Measurements from ENCODE around the gene COX15. TPM values are rescaled to one million over a fixed set of nuclear protein-coding genes. Genes with fewer than 3 reads are reported as not detected.
"Not testable (repeated sequence)": the region's sequence is repeated elsewhere in the genome, so short reads cannot be mapped to it uniquely, and the experiment has no call there.

The COX15 gene
- total RNA-seq, 1 donor from 2014 or later, result 33.2 TPM

DNA sequence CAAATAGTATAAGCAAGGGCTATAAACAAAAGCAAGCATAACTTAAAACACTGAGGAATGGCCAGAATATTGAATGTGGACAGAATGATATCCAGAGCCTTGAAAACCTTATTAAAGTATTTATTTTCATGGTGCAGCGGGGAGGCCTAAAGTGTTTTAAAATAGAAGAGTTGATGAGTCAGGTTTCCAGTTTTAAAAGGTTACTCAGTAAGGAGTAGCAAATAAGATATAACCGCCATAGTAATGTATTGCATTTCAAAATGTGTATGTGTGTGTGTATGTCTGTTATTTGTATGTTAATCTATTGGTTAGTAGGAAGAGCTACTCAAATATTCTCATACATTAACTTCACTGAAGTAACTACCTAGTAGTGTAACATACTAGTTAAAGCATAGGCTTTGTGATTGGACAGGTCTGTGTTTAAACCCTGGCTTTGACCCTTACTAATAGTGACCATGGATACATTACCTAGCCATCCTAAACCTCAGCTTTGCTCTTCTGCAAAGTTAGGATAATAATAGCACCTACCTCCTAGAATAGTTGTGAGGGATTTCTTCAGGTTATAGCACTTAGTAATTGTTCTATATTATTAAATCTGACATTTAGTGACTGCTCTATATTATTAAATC is 17.0 kb upstream of the COX15 start:
- DNase-seq (ENCODE audit: low read depth) (no peak), FAIRE-seq (no peak)
- Histone ChIP-seq H3K36me3 (ENCODE audit: control insufficient read depth, insufficient read depth, low read length) (peaks cover 13% of the 10 kb centered on the region), H3K4me3 (ENCODE audit: low read depth, low read length) (no peak overlapping the region), H3K27me3 (ENCODE audit: control insufficient read depth, insufficient read depth, low read length) (no peaks in the 10 kb centered on the region)
- TF ChIP-seq, protein P1, sequence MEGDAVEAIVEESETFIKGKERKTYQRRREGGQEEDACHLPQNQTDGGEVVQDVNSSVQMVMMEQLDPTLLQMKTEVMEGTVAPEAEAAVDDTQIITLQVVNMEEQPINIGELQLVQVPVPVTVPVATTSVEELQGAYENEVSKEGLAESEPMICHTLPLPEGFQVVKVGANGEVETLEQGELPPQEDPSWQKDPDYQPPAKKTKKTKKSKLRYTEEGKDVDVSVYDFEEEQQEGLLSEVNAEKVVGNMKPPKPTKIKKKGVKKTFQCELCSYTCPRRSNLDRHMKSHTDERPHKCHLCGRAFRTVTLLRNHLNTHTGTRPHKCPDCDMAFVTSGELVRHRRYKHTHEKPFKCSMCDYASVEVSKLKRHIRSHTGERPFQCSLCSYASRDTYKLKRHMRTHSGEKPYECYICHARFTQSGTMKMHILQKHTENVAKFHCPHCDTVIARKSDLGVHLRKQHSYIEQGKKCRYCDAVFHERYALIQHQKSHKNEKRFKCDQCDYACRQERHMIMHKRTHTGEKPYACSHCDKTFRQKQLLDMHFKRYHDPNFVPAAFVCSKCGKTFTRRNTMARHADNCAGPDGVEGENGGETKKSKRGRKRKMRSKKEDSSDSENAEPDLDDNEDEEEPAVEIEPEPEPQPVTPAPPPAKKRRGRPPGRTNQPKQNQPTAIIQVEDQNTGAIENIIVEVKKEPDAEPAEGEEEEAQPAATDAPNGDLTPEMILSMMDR (IDR thresholded peaks at IDR 0.05; ENCODE audit: insufficient read depth, low read length, severe bottlenecking), result no peak

DNA sequence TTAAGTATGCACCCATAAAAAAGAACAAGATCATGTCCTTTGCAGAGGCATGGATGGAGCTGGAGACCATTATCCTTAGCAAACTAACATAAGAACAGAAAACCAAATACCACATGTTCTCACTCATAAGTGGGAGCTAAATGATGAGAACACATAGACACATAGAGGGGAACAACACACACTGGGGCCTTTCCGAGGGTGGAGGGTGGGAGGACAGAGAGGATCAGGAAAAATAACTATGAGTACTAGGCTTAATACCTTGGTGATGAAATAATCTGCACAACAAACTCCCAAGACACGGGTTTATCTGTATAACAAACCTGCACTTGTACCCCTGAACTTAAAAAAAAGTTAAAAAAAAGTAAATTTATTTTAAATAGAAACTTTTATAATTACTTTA is 14.2 kb upstream of the COX15 start:
- not testable (repeated sequence) for FAIRE-seq; H3K27me3 ChIP-seq (ENCODE audit: control insufficient read depth, insufficient read depth, low read length); H3K4me3 ChIP-seq (ENCODE audit: low read depth, low read length); DNase-seq (ENCODE audit: low read depth)
- peaks cover 17% of the 10 kb centered on the region for H3K36me3 ChIP-seq (ENCODE audit: control insufficient read depth, insufficient read depth, low read length)

DNA sequence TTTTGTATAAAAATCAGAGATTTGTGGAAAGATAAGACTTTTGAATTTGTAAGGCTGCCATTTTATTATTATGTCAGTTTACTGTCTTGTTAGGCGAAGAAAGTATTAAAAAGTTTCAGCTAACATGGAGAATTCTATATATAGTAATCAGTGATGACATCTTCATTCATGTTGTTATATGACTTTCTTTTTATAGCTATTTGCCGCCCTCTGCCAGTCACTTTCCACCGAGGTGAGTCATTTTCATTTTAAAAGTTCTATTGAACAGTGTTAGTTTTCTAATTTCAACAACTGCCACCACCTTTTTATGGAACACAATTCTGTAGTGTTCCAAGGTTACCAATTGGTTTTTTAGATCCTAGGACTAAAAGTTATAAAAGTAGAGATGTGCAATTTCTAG is 11.9 kb upstream of the COX15 start:
- Histone ChIP-seq H3K36me3 (ENCODE audit: control insufficient read depth, insufficient read depth, low read length) (peaks cover 17% of the 10 kb centered on the region), H3K27me3 (ENCODE audit: control insufficient read depth, insufficient read depth, low read length) (no peaks in the 10 kb centered on the region), H3K4me3 (ENCODE audit: low read depth, low read length) (no peak overlapping the region)
- no peak for DNase-seq (ENCODE audit: low read depth)
- TF ChIP-seq, protein P1 (IDR thresholded peaks at IDR 0.05; ENCODE audit: insufficient read depth, low read length, severe bottlenecking), result no peak
- no peak for FAIRE-seq

DNA sequence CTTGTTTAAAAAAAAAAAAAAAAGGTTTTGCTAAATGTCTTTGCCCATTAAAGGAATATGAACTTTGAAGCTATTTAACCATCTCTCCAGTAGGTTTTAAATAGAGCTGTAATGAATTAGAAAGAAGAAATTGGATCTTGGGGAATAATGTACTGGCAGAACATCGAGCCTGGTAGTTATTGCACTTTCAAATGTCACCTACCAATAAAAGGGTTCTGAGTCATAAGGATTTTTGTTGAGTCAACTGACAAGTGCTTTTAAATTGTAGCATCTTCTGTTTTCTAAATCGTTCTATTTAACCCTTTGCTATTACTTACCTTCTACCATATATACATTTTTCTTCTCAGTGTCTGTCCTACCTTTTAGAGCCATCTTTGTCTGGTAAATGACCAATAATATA is 10.8 kb upstream of the COX15 start:
- DNase-seq (ENCODE audit: low read depth) (no peak), FAIRE-seq (no peak)
- Histone ChIP-seq H3K27me3 (ENCODE audit: control insufficient read depth, insufficient read depth, low read length) (no peaks in the 10 kb centered on the region), H3K36me3 (ENCODE audit: control insufficient read depth, insufficient read depth, low read length) (peaks cover 16% of the 10 kb centered on the region), H3K4me3 (ENCODE audit: low read depth, low read length) (no peak overlapping the region)
- TF ChIP-seq, protein P1 (IDR thresholded peaks at IDR 0.05; ENCODE audit: insufficient read depth, low read length, severe bottlenecking), result no peak

DNA sequence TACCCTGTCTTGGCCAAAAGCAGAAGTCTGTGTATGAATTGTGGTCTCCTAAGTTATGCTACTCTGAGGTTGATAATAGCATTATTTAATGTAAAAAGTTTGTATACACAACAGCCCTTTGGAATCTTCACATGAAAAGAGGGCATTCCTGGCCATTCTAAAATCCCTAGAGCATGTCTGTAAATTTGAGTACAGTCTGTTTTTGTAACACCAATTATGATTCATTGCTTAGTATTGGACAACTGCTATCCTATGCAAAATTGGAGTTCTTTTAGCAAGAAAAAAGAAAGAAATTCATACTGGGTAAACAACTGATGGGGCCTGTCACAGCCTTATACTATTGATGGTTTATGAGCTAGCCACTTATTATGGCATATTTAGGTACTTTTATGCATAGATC is 10.3 kb upstream of the COX15 start:
- H3K36me3 ChIP-seq (ENCODE audit: control insufficient read depth, insufficient read depth, low read length), result peaks cover 17% of the 10 kb centered on the region
- H3K4me3 ChIP-seq (ENCODE audit: low read depth, low read length), result no peak overlapping the region
- H3K27me3 ChIP-seq (ENCODE audit: control insufficient read depth, insufficient read depth, low read length), result no peaks in the 10 kb centered on the region
- DNase-seq (ENCODE audit: low read depth) (no peak), FAIRE-seq (no peak)
- TF ChIP-seq, protein P1 (IDR thresholded peaks at IDR 0.05; ENCODE audit: insufficient read depth, low read length, severe bottlenecking), result no peak

DNA sequence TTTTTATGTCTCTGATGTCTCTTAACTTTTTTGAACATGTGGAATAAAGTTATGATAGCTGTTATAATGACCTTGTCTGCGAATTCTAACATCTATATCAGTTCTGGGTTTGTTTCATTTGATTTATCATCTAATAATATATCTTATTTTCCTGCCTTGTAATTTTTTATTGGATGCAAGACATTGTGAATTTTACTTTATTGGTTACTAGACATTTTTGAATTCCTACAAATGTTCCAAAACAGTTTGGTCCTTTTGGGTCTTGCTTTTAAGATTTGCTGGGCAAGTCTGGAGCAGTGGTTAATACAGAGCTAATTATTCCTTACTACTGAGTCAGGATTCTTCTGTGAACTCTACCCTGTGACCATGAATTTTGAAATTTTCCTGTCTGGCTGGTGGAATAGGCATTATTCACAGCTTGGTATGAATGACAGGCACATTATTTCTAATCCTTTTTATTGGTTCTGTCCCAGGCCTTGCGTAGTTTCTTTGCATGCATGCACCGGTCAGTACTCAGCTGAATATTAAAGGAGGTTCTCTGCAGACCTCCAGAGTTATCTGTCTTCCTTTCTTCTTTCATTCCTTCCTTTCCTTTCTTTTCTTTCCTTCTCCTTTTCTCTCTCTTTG is 9.1 kb upstream of the COX15 start:
- no peak for DNase-seq (ENCODE audit: low read depth)
- peaks cover 16% of the 10 kb centered on the region for H3K36me3 ChIP-seq (ENCODE audit: control insufficient read depth, insufficient read depth, low read length)
- no peaks in the 10 kb centered on the region for H3K27me3 ChIP-seq (ENCODE audit: control insufficient read depth, insufficient read depth, low read length)
- FAIRE-seq, result no peak
- TF ChIP-seq, protein P1 (IDR thresholded peaks at IDR 0.05; ENCODE audit: insufficient read depth, low read length, severe bottlenecking), result no peak
- H3K4me3 ChIP-seq (ENCODE audit: low read depth, low read length), result no peak overlapping the region
